ENCODE measurements around the gene SLC12A5.

The SLC12A5 gene

DNA sequence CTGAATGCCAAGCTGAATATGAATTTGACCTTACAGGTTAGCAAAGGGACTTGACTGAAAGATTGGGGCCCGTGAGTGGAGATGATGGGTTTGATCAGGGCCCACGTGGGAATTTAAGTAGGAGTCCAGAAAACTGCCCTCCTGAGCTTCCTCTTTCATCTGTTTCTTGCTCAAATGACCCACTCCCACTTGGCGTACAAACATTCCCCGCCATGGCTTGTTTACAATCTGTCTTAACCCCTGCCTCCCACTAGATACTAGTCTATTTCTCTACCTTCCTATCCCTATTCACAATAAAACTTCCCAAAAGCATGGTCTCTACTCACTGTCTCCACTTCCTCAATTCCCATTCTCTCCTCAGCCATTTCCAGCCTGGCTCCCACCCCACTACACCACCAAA is 10.9 kb upstream of the SLC12A5 start:
- TF ChIP-seq, protein P1, sequence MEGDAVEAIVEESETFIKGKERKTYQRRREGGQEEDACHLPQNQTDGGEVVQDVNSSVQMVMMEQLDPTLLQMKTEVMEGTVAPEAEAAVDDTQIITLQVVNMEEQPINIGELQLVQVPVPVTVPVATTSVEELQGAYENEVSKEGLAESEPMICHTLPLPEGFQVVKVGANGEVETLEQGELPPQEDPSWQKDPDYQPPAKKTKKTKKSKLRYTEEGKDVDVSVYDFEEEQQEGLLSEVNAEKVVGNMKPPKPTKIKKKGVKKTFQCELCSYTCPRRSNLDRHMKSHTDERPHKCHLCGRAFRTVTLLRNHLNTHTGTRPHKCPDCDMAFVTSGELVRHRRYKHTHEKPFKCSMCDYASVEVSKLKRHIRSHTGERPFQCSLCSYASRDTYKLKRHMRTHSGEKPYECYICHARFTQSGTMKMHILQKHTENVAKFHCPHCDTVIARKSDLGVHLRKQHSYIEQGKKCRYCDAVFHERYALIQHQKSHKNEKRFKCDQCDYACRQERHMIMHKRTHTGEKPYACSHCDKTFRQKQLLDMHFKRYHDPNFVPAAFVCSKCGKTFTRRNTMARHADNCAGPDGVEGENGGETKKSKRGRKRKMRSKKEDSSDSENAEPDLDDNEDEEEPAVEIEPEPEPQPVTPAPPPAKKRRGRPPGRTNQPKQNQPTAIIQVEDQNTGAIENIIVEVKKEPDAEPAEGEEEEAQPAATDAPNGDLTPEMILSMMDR (IDR thresholded peaks at IDR 0.05; ENCODE audit: borderline replicate concordance, control extremely low read depth, extremely low read depth, insufficient read depth, missing control alignments), result no peak
- no peak for DNase-seq (ENCODE audit: low spot score)
- in situ Hi-C loops (cut with MboI; ENCODE audit: low sequenced_read_pairs, unreplicated experiment), result no loop called here

DNA sequence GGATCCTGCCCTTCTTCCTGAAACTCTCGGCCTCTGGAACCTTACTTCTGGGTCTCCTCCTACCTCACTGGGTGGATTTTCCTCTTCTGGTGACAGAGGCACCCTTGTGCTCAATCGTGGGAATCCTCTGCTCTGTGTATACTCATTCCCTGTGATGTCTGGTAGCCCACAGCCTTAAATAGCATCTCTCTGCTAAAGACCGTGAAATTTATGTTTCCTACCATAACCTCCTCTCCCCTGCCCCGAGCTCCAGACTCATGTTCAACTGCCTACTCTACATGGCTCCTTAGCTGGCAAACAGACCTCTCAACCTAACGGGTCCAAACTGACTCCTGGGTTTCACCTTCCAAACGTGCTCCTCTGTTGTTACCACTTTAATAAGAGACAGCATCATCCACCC is 10.4 kb upstream of the SLC12A5 start:
- TF ChIP-seq, protein P1 (IDR thresholded peaks at IDR 0.05; ENCODE audit: borderline replicate concordance, control extremely low read depth, extremely low read depth, insufficient read depth, missing control alignments), result no peak
- in situ Hi-C loops (cut with MboI; ENCODE audit: low sequenced_read_pairs, unreplicated experiment), result no loop called here
- no peak for DNase-seq (ENCODE audit: low spot score)

DNA sequence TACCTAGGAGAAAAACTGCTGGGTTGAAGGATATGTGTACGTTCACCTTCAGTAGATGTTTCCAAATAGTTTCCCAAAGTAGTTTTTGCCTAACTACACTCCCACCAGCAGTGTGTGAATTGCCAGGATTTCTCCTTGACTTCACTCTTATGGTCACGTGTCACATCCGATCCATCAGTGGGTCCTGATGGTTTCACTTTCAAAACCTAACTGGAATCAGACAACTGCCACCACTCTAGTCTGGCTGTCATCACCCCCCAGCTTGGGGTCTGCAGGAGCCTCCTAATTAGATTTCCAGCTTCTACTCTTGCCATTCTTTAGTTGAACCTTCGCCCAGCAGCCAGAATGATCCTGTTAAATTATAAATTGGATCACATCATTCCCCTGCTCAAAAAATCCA is 8.5 kb upstream of the SLC12A5 start:
- no peak for DNase-seq (ENCODE audit: low spot score)
- TF ChIP-seq, protein P1 (IDR thresholded peaks at IDR 0.05; ENCODE audit: borderline replicate concordance, control extremely low read depth, extremely low read depth, insufficient read depth, missing control alignments), result no peak
- in situ Hi-C loops (cut with MboI; ENCODE audit: low sequenced_read_pairs, unreplicated experiment), result no loop called here

DNA sequence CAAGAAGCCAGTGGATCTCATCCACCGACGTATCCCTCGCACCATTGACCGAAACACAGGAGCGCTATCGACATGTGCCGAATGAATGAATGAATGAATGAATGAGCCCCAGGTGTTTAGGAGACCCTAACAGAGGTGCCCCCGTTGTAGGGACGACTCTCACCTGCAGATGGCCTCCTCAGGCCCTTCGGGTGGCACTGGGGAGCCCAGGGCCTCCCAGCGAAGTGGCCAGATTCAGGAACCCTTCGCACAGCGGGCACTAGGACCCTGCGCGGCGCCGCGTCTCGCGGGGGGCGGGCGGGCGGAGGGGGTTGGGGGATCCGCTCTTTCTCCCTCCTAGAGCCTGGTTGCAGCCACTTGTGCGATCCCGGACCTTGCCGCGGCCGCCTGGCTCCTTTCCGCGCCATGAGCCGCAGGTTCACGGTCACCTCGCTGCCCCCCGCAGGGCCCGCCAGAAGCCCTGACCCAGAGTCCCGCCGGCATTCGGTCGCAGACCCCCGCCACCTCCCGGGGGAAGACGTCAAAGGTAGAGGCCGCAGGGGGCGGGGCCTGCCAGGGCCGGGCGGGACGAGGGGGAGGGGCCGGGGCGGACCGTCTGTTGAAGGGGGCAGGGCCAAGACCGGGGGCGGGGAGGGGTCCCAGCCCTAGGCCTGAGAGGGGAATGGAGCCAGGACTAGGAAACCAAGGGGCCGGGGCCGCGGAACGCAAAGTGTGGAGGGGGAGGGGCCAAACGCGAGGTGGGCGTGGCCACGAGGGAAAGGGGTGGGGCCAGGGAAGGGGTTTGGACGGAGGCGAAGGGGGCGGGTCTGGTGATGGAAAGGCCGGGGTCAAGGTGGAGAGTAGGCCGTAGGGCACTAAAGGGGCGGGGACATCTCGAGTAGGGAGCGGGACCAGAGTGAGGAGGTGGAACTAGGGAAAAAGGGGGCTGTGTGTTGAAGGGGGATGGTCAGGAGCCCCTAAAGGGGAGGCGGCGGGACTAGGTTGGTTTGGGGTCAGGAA is 7.4 kb upstream of the SLC12A5 start:
- DNase-seq (ENCODE audit: low spot score), result peak; percentile 86
- in situ Hi-C loops (cut with MboI; ENCODE audit: low sequenced_read_pairs, unreplicated experiment), result no loop called here
- TF ChIP-seq, protein P1 (IDR thresholded peaks at IDR 0.05; ENCODE audit: borderline replicate concordance, control extremely low read depth, extremely low read depth, insufficient read depth, missing control alignments), result no peak

DNA sequence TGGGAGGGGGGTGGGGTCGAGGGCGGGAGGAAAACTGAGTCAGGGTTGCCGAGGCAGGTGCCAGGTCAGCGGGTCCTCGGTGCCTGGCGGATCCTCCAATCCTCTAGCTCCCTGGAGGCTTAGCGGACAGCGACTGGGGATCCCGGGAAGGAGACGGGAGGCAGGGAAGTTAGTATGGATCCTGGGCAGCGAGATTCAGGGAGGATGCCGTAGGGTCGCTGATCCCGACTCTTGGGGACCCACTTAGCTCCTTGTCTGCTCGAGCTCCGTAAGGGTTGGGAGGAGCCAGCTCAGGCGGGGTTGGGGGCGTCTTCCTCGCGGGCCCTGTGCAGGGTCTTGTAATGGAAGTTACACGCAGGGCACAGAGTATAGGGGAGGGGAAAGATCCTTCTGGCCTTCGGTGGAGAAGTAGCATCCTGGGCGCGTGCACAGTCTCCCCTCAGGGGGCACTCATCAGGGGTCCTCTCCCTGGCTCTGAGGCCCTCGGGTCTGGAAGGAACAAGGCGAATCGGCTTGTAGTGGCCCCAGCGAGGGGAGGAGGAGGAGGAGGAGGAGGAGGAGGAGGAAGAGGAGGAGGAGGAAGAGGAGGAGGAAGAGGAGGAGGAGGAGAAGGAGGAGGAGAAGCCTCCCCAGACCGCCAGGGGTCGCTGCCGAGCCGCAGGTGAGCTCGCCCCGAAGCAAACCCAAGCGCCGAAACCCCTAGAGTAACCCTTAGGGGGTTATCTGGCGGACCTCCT is 6.4 kb upstream of the SLC12A5 start:
- peak; percentile 84 for DNase-seq (ENCODE audit: low spot score)
- in situ Hi-C loops (cut with MboI; ENCODE audit: low sequenced_read_pairs, unreplicated experiment), result no loop called here
- TF ChIP-seq, protein P1 (IDR thresholded peaks at IDR 0.05; ENCODE audit: borderline replicate concordance, control extremely low read depth, extremely low read depth, insufficient read depth, missing control alignments), result peak; percentile 86

DNA sequence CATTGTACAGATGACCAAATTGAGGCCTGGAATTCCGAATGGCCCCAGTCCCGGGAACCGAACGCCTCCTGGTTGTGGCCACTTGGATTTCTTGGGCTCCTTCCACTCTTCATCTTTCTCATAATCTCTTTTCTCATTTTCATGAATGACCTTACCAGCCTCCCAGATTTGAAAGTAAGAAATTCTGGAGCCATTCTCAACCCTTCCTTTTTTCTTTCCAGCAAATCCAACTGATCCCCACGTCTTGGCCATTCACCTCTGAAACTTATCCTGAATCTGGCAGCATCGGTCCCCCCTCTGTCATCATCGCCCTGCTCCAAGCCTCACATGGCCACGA is 5.9 kb upstream of the SLC12A5 start:
- in situ Hi-C loops (cut with MboI; ENCODE audit: low sequenced_read_pairs, unreplicated experiment), result no loop called here

More for the DNA sequence above, 5.9 kb upstream of the SLC12A5 start:
- TF ChIP-seq, protein P1 (IDR thresholded peaks at IDR 0.05; ENCODE audit: borderline replicate concordance, control extremely low read depth, extremely low read depth, insufficient read depth, missing control alignments), result no peak
- no peak for DNase-seq (ENCODE audit: low spot score)
